Keratinocyte (primary cell): ENCODE measurements around the gene KLC1. TPM values are rescaled to one million over a fixed set of nuclear protein-coding genes. Genes with fewer than 3 reads are reported as not detected.

Experiments
- DNase-seq: peaks from one replicate; pipeline ENCODE4 v3.0.0-alpha.2; 2011; ENCODE audit warnings: low read depth, missing footprints, low spot score
- FAIRE-seq: peaks from 2 replicates; lab custom pipeline; 2011; peaks lifted over from hg19 to GRCh38; lab: Jason Lieb, UNC
- H2AFZ ChIP-seq: 2 replicates; pipeline ENCODE4 v1.6.0; 2012; ENCODE audit warnings: low read length, control low read depth, inconsistent platforms; ENCODE audit not compliant: control insufficient read depth
- H3K27ac ChIP-seq: 2 replicates; pipeline ENCODE4 v1.5.1; 2011; ENCODE audit warnings: low read length; ENCODE audit not compliant: control insufficient read depth, insufficient read depth
- H3K27me3 ChIP-seq: 3 replicates; pipeline ENCODE4 v1.6.0; 2011; ENCODE audit warnings: low read length; ENCODE audit not compliant: control insufficient read depth, insufficient read depth; ENCODE audit errors: extremely low read depth
- H3K36me3 ChIP-seq, 2 experiments: 2 replicates in 1 of 2; 3 replicates in 1 of 2; pipeline ENCODE4 v1.5.1; 2011; ENCODE audit warnings: low read length in 2 of 2, mild to moderate bottlenecking in 1 of 2; ENCODE audit not compliant: control insufficient read depth in 2 of 2, insufficient read depth in 2 of 2; ENCODE audit errors: extremely low read depth in 1 of 2
- H3K4me1 ChIP-seq: 3 replicates; pipeline ENCODE4 v1.5.1; 2011; ENCODE audit warnings: low read length; ENCODE audit not compliant: control insufficient read depth, insufficient read depth; ENCODE audit errors: extremely low read depth
- H3K4me2 ChIP-seq: 3 replicates; pipeline ENCODE4 v1.6.0; 2011; ENCODE audit warnings: low read depth, low read length; ENCODE audit not compliant: control insufficient read depth, insufficient read depth; ENCODE audit errors: extremely low read depth
- H3K4me3 ChIP-seq, 3 experiments: fragments of 200-600 bp in 1 of 3; sonication (generic) in 1 of 3; 2 replicates in 2 of 3; 3 replicates in 1 of 3; pipeline ENCODE4 v1.5.1; 2011 to 2016; ENCODE audit warnings: low read length in 3 of 3, mild to moderate bottlenecking in 3 of 3, control low read depth in 2 of 3, inconsistent platforms in 1 of 3, low read depth in 1 of 3, mixed read lengths in 1 of 3, mixed run types in 1 of 3, moderate library complexity in 1 of 3; ENCODE audit not compliant: control insufficient read depth in 2 of 3, insufficient read depth in 2 of 3; ENCODE audit errors: extremely low read depth in 1 of 3
- H3K79me2 ChIP-seq: 2 replicates; pipeline ENCODE4 v1.6.0; 2012; ENCODE audit warnings: low read length; ENCODE audit not compliant: control insufficient read depth, insufficient read depth
- H3K9ac ChIP-seq: 3 replicates; pipeline ENCODE4 v1.6.0; 2011; ENCODE audit warnings: low read length; ENCODE audit not compliant: control insufficient read depth, insufficient read depth; ENCODE audit errors: extremely low read depth
- H3K9me1 ChIP-seq: 3 replicates; pipeline ENCODE4 v1.6.0; 2011; ENCODE audit warnings: low read length; ENCODE audit not compliant: control insufficient read depth, insufficient read depth; ENCODE audit errors: extremely low read depth
- H3K9me3 ChIP-seq: 2 replicates; pipeline ENCODE4 v1.5.1; 2012; ENCODE audit warnings: low read depth, low read length; ENCODE audit not compliant: control insufficient read depth
- H4K20me1 ChIP-seq: 3 replicates; pipeline ENCODE4 v1.6.0; 2011; ENCODE audit warnings: low read length; ENCODE audit not compliant: control insufficient read depth, insufficient read depth; ENCODE audit errors: extremely low read depth
- EZH2 ChIP-seq: IDR thresholded peaks from one replicate; pipeline ENCODE4 v1.6.1; 2012; ENCODE audit warnings: inconsistent platforms, mild to moderate bottlenecking, low read length, moderate library complexity
- dilution Hi-C: fragments of 300-500 bp; cut with MboI; formaldehyde crosslinking; loops from one replicate; pipeline ENCODE4 v1.7.0; 2020; ENCODE audit warnings: low sequenced_read_pairs; ENCODE audit not compliant: extremely low pct_ligation_motif_present
- polyA plus RNA-seq, 5 experiments: library from polyadenylated mRNA; depleted of rRNA in 3 of 5; stranded (reverse) in 3 of 5; stranded (forward) in 1 of 5; unstranded in 1 of 5; fragments of >200 nt; gene quantifications; 1 replicate in 1 of 5; 2 replicates in 3 of 5; 3 replicates in 1 of 5; pipeline versions ENCODE4 v1.2.1 to v1.2.3, GENCODE V29; 2011 to 2012; ENCODE audit warnings: missing spikeins in 2 of 5, low read depth in 1 of 5, low replicate concordance in 1 of 5
- TF ChIP-seq, protein P1 (sequence below), 3 experiments: IDR thresholded peaks in 1 of 3; conservative IDR thresholded peaks in 1 of 3; optimal IDR thresholded peaks in 1 of 3; 2 replicates in 2 of 3; 3 replicates in 1 of 3; pipeline versions ENCODE3 to v1.5.1; 2011; ENCODE audit warnings: low read length in 3 of 3, mild to moderate bottlenecking in 3 of 3, moderate library complexity in 2 of 3, control low read depth in 1 of 3, inconsistent platforms in 1 of 3; ENCODE audit not compliant: insufficient read depth in 2 of 3; ENCODE audit errors: extremely low read depth in 1 of 3

KLC1 gene
- polyA plus RNA-seq, 1 donor (not counting 4 experiments of a cell fraction or from before 2014, with no cell fraction given), result 130 TPM

DNA sequence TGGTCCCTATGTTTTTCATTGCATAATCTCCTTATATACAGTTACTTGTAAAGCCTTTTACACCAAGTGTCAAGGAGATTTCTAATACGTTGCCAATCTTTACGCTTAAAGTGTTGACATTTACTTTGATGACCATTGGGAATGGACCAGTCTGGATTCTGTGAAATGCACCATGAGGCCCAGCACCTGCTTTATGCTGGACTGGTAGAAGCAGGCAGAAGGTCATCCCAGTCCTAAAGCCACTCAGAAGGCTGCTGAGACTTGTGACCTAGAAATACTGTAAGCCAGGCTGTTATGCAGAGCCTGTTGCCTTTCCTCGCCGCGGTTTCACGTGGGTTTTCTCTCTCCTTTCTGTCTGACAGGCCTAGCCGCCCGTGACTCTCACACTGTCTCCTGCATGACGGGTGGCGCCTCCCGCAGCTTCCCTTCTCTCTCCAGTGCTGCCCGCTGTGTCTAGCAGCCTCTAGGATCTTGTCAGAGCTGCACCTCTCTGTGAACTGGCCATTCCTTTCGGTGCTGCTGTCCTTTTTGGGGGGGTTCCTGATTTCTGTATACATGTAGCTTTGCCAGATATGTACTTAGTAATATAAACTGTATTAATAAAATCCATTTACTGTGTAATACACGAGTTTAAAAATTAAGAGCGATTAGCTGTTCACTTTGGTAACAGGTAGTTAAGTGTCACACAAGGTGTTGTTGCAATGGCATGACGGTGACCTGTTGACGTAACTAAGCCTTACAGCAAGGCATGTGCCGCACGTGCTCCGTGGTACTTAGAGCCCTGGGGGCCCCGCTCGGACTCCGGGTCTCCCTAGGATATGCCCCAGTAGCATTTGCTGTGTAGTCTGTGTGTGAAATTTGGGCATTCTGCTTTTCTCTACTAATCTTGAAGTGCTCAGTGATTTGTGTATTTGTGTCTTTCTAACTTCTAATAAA is 56.5 kb downstream of the KLC1 start:
- Histone ChIP-seq H3K9me1 (no peaks in the 10 kb centered on the region), H3K4me1 (peaks cover 9% of the 10 kb centered on the region), H3K9ac (no peak overlapping the region), H3K9me3 (no peaks in the 10 kb centered on the region), H3K27me3 (no peaks in the 10 kb centered on the region), H3K36me3 (peaks cover 41 to 53% of the 10 kb centered on the region in 2 experiments), H3K4me2 (no peak overlapping the region), H4K20me1 (peaks cover 4% of the 10 kb centered on the region), H3K27ac (no peak overlapping the region), H3K4me3 (no peak overlapping the region), H2AFZ (no peak overlapping the region), H3K79me2 (peaks cover 7% of the 10 kb centered on the region)
- FAIRE-seq (no peak), DNase-seq (no peak)
- dilution Hi-C loops, result no loop called here
- TF ChIP-seq, protein P1, sequence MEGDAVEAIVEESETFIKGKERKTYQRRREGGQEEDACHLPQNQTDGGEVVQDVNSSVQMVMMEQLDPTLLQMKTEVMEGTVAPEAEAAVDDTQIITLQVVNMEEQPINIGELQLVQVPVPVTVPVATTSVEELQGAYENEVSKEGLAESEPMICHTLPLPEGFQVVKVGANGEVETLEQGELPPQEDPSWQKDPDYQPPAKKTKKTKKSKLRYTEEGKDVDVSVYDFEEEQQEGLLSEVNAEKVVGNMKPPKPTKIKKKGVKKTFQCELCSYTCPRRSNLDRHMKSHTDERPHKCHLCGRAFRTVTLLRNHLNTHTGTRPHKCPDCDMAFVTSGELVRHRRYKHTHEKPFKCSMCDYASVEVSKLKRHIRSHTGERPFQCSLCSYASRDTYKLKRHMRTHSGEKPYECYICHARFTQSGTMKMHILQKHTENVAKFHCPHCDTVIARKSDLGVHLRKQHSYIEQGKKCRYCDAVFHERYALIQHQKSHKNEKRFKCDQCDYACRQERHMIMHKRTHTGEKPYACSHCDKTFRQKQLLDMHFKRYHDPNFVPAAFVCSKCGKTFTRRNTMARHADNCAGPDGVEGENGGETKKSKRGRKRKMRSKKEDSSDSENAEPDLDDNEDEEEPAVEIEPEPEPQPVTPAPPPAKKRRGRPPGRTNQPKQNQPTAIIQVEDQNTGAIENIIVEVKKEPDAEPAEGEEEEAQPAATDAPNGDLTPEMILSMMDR (optimal IDR thresholded peaks at IDR 0.05 in 1 of 3, IDR thresholded peaks at IDR 0.05 in 1 of 3, conservative IDR thresholded peaks at IDR 0.05 in 1 of 3; ENCODE audit: extremely low read depth in 1 of 3, insufficient read depth in 2 of 3, low read length in 3 of 3), result no peak
- no peak for TF ChIP-seq EZH2

DNA sequence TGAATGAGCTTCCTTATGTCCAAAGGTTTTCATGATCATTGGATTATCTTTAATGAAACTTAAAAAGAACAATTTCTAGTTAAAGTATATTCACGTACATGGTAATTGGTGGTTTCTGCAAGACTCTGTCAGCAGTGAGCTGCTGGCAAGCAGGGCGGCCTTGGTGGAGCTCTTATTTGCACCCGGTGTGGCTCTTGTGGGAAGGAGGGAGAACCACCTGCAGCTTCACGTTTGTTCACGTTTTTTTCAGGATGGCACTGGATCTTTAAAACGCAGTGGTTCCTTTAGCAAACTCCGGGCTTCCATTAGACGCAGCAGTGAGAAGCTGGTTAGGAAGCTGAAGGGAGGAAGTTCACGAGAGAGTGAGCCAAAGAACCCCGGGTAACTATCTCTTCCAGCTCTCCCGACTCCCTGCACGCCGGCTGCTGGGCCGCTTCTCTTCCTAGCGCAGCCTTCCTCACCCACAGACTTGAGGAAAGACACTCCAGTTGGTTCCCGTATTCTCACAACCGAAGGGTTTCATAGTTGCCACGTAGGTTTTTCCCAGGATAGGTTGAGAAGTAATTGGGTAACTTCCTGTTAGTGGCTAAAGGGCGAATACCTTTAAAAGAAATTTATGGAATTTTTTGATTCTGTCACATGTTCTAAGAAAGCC is 57.9 kb downstream of the KLC1 start:
- DNase-seq, result no peak
- H3K36me3 ChIP-seq, result peaks cover 35 to 48% of the 10 kb centered on the region in 2 experiments
- peaks cover 7% of the 10 kb centered on the region for H3K79me2 ChIP-seq
- no peaks in the 10 kb centered on the region for H3K9me3 ChIP-seq
- H3K4me2 ChIP-seq, result no peak overlapping the region
- no peak for TF ChIP-seq EZH2
- TF ChIP-seq, protein P1 (optimal IDR thresholded peaks at IDR 0.05 in 1 of 3, IDR thresholded peaks at IDR 0.05 in 1 of 3, conservative IDR thresholded peaks at IDR 0.05 in 1 of 3; ENCODE audit: extremely low read depth in 1 of 3, insufficient read depth in 2 of 3, low read length in 3 of 3), result no peak
- H3K9ac ChIP-seq, result no peak overlapping the region
- H3K27ac ChIP-seq, result no peak overlapping the region
- H3K27me3 ChIP-seq, result no peaks in the 10 kb centered on the region
- no peak overlapping the region for H3K4me3 ChIP-seq
- H3K4me1 ChIP-seq, result peaks cover 9% of the 10 kb centered on the region
- dilution Hi-C loops, result no loop called here
- peaks cover 4% of the 10 kb centered on the region for H4K20me1 ChIP-seq
- no peak for FAIRE-seq
- H2AFZ ChIP-seq, result no peak overlapping the region
- no peaks in the 10 kb centered on the region for H3K9me1 ChIP-seq
